C4-2B (cell line): ENCODE measurements around the gene KRT33A.
A peak's percentile ranks its signal among the peaks of the same experiment; 100 is the strongest.

Experiments used
- CTCF ChIP-seq: fragments of 450-650 bp; conservative IDR thresholded peaks from 2 replicates; pipeline ENCODE4 v1.5.1; 2017; ENCODE audit warnings: mild to moderate bottlenecking
- ZFX ChIP-seq: fragments of 450-650 bp; IDR thresholded peaks from 2 replicates; pipeline ENCODE4 v1.6.1; 2017

GRCh38 chr17:41329279-41329948, 21.2 kb downstream of the KRT33A start:
- peak; percentile 90 for TF ChIP-seq CTCF
- no peak for TF ChIP-seq ZFX
